Right forelimb (tissue), 1 donor: ENCODE results near the gene PPAN.

Experiments used
- DNase-seq: peaks from one replicate; pipeline ENCODE4 v3.0.0-alpha.2; 2018

The PPAN gene

DNA sequence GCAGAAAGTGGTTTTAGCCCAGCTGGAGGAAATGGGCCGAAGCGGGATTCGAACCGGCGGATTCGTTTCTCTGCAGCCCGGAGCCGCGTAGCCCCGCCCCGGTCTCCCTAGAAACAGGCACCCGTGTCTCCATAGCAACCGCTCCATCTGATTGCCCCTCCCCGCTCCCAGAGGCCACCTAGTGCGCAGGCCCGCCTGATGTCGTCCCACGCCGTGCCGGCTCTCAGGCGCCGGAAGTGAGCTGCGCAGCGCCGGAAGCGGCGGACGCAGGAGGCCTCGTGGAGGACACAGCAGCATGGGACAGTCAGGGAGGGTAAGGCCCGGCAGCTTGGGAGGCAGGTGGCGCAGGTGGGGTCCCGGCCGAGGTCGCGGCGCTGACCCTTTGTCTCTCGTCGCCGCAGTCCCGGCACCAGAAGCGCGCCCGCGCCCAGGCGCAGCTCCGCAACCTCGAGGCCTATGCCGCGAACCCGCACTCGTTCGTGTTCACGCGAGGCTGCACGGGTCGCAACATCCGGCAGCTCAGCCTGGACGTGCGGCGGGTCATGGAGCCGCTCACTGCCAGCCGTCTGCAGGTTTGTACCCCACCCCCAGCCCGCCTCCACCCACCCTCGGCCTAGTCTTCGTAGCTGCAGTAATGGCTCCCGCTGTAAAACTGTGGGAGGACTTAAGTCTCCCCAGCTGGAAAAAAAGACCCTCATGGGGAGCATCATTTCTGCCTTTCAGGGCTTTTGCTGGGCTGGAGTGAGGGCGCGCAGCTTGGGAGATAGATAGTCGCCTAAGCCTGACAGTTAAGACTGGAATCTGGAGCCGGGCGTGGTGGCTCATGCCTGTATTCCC is at the start of gene PPAN:
PPAN (plus strand) TSS at position 263 of the 837 bp plus-strand sequence; CDS start at position 296, 33 bp downstream.
- DNase-seq, result peak; percentile 98

DNA sequence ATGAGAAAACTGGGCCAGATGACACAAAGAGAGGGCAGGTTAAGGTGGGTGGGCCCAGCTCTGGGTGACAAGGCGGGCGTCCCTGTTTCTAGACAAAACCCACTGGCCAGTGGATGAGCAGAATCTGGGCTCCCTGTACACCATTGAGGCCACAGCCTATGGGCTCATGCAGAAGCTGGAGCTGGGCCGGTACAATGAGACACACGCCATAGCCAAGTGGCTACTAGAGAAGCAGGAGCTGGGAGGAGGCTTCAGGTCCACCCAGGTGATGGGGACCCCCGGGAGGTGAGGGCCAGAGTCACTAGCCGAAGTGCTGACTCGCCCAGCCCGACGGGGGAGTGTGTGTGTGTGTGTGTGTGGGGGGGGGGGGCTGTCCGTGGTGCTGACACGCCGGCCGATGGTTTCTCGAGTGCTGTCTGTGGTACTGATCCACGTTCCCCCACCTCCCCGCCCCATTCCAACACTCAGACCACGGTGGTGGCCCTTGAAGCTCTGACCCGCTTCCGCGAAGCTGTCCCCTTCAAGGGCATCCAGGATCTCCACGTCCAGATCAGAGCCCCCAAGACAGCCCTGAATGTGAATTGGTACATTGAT is 44.3 kb upstream of the PPAN start:
- no peak for DNase-seq

DNA sequence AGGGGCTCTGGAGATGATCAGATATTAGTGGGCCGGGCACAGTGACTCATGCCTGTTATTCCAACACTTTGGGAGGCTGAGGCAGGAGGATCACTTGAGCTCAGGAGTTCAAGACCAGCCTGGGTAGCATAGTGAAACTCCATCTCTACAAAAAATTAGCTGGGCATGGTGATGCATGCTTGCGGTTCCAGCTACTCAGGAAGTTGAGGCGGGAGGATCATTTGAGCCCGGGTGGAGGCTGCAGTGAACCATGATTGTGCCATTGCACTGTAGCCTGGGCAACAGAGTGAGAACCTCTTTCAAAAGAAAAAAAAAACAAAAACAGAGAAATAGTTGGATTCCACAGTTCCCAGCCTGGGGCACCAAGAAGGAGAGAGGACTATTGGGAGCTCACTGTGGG is 38.0 kb upstream of the PPAN start:
- no peak for DNase-seq

DNA sequence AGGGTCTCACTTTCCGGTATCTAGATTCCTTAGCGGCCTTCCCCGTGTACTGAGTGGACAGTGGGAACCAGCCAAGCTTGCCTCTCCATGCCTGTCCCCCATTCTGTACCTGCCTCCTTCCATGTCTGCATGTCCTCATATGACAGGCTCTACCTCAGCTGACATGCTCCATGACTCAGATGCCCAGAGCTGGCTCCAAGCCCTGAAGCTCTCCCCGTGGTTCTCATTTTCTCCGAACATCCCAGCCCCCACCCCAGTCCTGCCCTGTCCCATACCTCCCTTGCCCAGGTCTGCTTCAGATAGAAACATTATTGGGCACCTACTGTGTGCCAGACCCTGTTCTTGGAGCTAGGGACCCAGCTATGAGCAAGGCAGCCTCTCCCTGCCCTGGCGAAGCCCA is 37.1 kb upstream of the PPAN start:
- no peak for DNase-seq

DNA sequence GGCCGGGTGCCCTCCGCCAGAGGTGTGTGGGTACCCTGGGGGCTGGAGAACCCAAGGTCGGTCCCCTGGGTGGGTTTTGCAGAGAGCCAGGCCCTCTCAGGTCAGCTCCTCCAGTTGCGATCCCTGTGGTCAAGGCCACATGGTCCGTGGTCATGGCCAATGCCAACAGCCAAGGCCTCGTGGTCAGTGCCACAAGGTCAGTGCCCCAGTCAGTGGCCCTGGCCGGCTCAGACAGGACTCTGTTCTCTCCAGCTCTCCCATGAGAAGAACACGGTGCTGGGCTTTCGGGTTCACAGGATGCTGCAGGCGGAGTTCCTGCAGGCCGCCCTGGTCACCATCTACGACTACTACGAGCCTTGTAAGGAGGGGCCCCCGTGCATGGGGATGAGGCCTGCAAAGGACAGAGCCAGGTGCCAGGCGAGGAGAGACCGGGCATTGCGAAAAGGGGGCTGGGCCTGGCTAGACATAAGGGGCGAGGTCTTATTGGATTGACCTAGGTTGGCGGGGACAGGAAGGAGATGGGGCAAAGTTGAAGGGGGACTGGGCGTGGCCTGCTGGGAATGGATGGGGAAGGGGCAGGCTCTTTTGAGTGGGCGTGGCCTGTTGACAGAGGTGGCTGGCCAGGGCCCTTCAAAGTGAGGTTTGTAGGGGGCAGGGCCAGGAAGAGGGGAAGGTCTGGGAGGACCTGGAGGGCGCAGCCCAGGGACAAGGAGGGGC is 35.3 kb upstream of the PPAN start:
- no peak for DNase-seq

- no peak for DNase-seq
These were observed 32.0 kb upstream of the PPAN start for GRCh38 chr19:10074153-10074552.

GRCh38 chr19:10076535-10076934 is 29.6 kb upstream of the PPAN start:
- no peak for DNase-seq

GRCh38 chr19:10078329-10078728 is 27.8 kb upstream of the PPAN start:
- DNase-seq, result no peak

GRCh38 chr19:10079031-10079453 is 27.1 kb upstream of the PPAN start:
- no peak for DNase-seq

DNA sequence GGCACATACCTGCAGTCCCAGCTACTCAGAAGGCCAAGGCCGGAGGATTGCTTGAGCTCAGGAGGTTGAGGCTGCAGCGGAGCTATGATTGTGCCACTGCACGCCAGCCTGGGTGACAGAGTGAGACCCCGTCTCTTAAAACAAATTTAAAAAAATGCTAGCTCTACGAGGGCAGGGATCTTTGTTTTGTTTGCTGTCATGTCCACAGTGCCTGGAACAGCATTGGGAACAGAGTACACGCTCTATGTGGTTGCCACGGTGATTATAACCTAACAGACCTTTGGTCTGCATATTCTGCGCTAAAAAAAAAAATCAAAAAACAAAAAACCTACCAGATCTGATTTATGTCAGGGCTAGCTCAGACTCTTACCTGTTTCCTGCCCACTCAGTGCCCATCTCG is 22.3 kb upstream of the PPAN start:
- DNase-seq, result no peak

- no peak for DNase-seq
These were observed 21.4 kb upstream of the PPAN start for GRCh38 chr19:10084803-10085202.

GRCh38 chr19:10085641-10086590 is 20.2 kb upstream of the PPAN start, which contains the start of gene SHFL:
Gene SHFL (plus strand): TSS chr19:10086317. CDS start chr19:10086428, 111 bp downstream.
- peak; percentile 81 for DNase-seq

GRCh38 chr19:10086591-10087192 is 19.5 kb upstream of the PPAN start:
- no peak for DNase-seq

GRCh38 chr19:10087296-10088061 is 18.7 kb upstream of the PPAN start:
- no peak for DNase-seq

GRCh38 chr19:10088949-10089554 is 17.1 kb upstream of the PPAN start:
- no peak for DNase-seq

DNA sequence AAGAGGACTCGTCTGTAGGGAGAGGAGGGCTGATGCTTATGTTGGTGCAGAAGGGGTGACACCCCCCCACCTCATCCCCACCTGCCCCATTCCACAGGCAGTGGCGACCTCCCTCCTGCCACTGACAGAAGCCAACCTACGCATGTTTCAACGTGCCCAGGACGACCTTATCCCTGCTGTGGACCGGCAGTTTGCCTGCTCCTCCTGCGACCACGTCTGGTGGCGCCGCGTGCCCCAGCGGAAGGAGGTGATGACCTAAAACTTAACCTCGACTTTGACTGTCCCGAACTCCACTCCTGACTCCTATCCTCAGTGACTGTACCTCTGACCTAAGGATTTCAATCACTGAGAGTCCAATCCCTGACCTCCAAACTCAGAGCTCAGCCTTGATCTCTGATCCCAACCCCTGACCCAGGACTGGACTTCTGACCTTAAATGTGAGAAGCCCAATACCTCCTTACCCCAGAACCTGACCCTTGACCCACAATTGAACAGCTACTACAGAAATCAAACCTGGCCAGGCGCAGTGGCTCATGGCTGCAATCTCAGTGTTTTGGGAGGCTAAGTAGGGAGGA is 16.3 kb upstream of the PPAN start:
- DNase-seq, result no peak

DNA sequence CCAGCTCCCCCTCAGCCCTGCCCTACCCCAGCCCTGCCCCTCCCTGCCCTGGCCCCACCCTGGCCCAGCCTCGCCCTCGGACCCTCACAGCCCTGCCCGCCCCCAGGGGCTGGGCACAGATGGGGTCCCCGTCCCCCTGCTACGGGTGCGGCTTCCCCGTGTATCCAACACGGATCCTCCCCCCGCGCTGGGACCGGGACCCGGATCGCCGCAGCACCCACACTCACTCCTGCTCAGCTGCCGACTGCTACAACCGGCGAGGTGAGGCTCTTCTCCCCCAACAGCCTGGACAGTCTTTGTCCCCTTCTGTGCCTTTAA is 14.8 kb upstream of the PPAN start:
- no peak for DNase-seq

GRCh38 chr19:10091895-10092641 is 14.1 kb upstream of the PPAN start:
- no peak for DNase-seq

DNA sequence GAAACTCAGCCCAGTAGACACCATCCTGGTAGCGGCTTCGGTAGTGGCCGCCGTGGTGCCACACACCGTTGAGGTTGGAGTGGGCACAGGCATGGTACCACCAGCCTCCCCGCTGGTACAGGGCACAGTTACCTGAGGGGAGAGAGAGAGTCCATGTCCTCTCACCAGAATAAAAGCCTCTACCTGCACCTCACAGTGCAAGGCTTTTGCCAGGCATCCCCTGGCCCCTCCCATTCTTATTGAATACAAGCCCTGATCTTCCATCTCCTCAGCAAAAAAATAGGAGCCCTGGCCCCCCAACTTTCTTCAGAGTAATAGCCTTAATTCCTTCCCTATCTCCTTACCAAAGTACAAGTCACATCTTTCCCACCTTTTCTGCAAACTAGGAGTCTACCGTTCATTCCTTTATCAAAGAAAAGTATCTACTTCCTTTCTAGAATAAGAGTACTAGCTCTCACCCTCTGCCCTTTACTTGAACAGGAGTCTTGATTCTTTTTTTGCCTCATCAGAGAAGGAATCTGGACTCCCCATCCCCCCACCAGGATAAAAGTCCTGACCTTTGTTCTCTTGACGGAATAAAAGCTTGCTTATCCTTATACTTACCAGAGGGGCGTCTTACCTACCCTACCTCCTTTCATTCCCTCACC is 13.4 kb upstream of the PPAN start:
- DNase-seq, result no peak
